GM21390 (cell line): Measurements from ENCODE around the gene ZNF444.
A peak's percentile ranks its signal among the peaks of the same experiment; 100 is the strongest.

Experiments
- ATAC-seq: cut with Tn5 transposase; IDR thresholded peaks from one replicate; pipeline ENCODE4 v1.9.1; 2021; ENCODE audit not compliant: unreplicated experiment

Gene ZNF444

GRCh38 chr19:56121180-56122167, 19.6 kb upstream of the ZNF444 start, which contains the start of gene ZNF787:
TSS of gene ZNF787 (minus strand) at chr19:56121295. CDS start at chr19:56103217, 18,078 bp downstream.
- ATAC-seq = peak; percentile 85

GRCh38 chr19:56123266-56123891, 17.7 kb upstream of the ZNF444 start:
- ATAC-seq = no peak

GRCh38 chr19:56124578-56124977, 16.5 kb upstream of the ZNF444 start:
- no peak for ATAC-seq

- ATAC-seq = no peak
These were observed 15.1 kb upstream of the ZNF444 start for GRCh38 chr19:56125806-56126590.

- ATAC-seq = no peak
These were observed 13.9 kb upstream of the ZNF444 start for GRCh38 chr19:56126983-56127780.

GRCh38 chr19:56130006-56130405, 11.1 kb upstream of the ZNF444 start:
- no peak for ATAC-seq

- no peak for ATAC-seq
These were observed 9.4 kb upstream of the ZNF444 start for GRCh38 chr19:56131651-56132050.

GRCh38 chr19:56132316-56132822, 8.7 kb upstream of the ZNF444 start:
- no peak for ATAC-seq

- ATAC-seq = no peak
These were observed 7.0 kb upstream of the ZNF444 start for GRCh38 chr19:56133858-56134653.

GRCh38 chr19:56134654-56134921, 6.5 kb upstream of the ZNF444 start:
- no peak for ATAC-seq

GRCh38 chr19:56136362-56136761, 4.7 kb upstream of the ZNF444 start:
- ATAC-seq = no peak

GRCh38 chr19:56137405-56137804, 3.7 kb upstream of the ZNF444 start:
- ATAC-seq = no peak

GRCh38 chr19:56138069-56138468, 3.0 kb upstream of the ZNF444 start:
- ATAC-seq = no peak

GRCh38 chr19:56139847-56140582, 1.1 kb upstream of the ZNF444 start:
- no peak for ATAC-seq

GRCh38 chr19:56141417-56141993, 418 bp downstream of the ZNF444 start:
- no peak for ATAC-seq

GRCh38 chr19:56142087-56142787, 1.1 kb downstream of the ZNF444 start:
- no peak for ATAC-seq

- no peak for ATAC-seq
These were observed 1.9 kb downstream of the ZNF444 start for GRCh38 chr19:56142897-56143434.

- no peak for ATAC-seq
These were observed 3.3 kb downstream of the ZNF444 start for GRCh38 chr19:56144376-56144775.
